H4 (cell line): ENCODE data around the gene CDC42EP5. TPM values are rescaled to one million over a fixed set of nuclear protein-coding genes. Genes with fewer than 3 reads are reported as not detected.
A peak's percentile ranks its signal among the peaks of the same experiment; 100 is the strongest.
"Not testable (repeated sequence)": the region's sequence is repeated elsewhere in the genome, so short reads cannot be mapped to it uniquely, and the experiment has no call there.

ENCODE experiments used
- DNase-seq: peaks from one replicate; pipeline ENCODE4 v3.0.0-alpha.2; 2015; ENCODE audit warnings: low spot score
- total RNA-seq: library from RNA; depleted of rRNA; stranded (reverse); fragments of >200 nt; shearing (Covaris generic); gene quantifications from 2 replicates; pipeline ENCODE4 v1.2.3, GENCODE V29; 2014

The CDC42EP5 gene
- total RNA-seq, 1 experiment from 2014 or later = 7.0 TPM

- DNase-seq = no peak
These were observed 16.7 kb upstream of the CDC42EP5 start for GRCh38 chr19:54489766-54490165.

- DNase-seq = no peak
These were observed 16.2 kb upstream of the CDC42EP5 start for GRCh38 chr19:54489341-54489740.

GRCh38 chr19:54485851-54486250 is 12.8 kb upstream of the CDC42EP5 start:
- DNase-seq = no peak

- no peak for DNase-seq
These were observed 11.4 kb upstream of the CDC42EP5 start for GRCh38 chr19:54484451-54484850.

DNA sequence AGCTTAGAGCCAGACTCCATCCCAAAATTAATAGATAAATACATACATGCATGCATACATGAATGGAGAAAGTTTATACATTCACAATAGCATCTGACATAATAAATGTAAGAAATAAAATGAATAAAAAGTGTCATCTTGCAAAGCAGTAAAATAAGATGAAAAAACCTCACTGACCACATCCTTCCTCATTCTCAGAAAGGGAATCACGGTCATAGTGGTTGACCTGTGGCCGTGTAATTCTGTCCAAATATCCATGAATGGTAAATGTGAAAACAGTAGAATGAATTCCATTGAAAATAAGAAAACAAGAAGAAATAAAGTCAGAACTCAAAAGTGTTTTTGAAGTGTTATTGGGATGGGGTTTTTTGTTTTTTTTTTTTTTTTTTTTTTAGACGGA is 9.8 kb upstream of the CDC42EP5 start:
- no peak for DNase-seq

DNA sequence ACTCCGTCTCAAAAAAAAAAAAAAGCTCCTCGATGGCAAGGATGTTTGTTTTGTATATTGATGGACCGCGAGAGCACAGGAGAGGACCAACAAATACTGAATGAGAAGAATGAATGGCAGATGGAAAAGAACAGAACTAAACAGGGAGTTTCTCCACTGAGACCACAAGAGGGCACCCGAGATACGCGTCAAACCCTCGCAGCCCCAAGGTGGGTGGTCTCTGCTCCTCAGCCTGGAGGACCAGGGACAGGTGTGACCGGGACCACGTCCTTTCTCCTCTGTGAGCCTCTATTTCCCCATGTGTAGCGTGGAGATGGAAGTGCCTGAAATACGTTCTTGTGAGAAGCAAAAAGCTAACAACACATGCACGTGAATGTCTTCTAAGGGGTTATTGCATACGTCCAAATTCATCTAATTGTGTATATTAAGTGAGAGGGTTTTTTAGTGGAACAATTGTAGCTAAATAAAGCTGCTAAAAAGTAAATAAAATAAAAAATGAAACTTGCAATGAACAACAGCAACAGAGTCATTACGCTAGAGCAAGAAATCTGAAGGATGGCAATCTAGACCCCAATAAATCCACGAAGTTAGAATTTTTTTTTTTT is 8.3 kb upstream of the CDC42EP5 start:
- DNase-seq = peak; percentile 77

DNA sequence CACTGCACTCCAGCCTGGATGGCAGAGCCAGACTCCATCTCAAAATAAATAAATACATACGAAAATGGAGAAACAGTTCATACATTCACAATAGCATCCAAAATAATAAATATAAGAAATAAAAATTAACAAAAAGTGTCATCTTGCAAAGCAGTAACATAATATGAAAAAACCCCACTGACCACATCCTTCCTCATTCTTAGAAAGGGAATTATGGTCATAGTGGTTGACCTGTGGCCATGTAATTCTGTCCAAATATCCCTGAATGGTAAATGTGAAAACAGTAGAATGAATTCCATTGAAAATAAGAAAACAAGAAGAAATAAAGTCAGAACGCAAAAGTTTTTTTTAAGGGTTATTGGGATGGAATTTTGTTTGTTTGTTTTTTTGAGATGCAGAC is 7.0 kb upstream of the CDC42EP5 start:
- DNase-seq = no peak

DNA sequence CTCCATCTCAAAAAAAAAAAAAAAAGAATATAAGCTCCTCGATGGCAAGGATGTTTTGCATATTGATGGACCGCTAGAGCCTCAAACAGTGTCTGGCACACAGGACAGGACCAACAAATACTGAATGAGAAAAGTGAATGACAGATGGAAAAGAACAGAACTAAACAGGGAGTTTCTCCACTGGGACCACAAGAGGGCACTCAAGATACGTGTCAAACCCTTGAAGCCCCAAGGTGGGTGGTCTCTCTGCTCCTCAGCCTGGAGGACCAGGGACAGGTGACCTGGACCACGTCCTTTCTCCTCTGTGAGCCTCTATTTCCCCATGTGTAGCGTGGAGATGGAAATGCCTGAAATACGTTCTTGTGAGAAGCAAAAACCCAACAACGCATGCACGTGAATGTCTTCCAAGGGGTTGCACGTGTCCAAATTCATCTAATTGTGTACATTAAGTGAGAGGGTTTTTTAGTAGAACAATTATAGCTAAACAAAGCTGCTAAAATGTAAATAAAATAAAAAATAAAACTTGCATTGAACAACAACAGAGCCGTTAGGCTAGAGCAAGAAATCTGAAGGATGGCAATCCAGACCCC is 5.7 kb upstream of the CDC42EP5 start:
- DNase-seq = peak; percentile 73

DNA sequence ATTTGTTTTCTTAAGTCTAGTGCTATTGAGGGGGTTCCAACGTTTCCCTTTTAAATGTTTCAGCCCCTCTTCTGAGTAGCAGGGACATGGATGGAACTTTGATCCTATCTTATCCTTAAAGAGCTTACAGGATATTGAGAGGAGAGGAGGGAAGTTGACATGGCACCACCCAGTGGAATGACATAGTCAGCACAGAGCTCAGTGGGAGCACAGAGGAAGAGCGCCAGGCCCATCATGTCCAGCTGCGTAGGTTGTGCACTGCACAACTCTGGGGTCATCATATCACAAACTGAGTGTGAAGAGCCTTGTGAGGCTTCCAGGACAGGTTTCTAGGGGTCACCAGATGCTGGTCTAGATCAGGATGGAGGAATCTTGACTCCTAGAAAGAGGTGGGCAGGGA is 4.6 kb upstream of the CDC42EP5 start:
- no peak for DNase-seq

DNA sequence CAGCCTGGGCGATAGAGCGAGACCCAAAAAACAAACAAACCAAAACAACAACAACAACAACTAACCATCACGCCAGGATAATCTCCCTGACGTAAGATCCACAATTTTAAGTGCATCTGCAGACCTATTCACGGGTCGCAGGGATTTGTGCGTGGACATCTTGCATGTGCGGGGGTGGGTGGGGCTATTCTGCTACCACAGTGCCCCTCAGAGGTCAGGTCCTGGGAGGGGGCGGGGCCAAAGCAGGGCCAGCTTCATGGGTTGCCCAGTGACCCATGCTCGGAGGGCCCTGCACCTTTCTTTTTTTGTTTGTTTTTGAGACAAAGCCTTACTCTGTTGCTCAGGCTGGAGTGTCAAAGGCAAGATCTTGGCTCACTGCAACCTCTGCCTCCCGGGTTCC is 2.6 kb upstream of the CDC42EP5 start:
- DNase-seq = no peak

DNA sequence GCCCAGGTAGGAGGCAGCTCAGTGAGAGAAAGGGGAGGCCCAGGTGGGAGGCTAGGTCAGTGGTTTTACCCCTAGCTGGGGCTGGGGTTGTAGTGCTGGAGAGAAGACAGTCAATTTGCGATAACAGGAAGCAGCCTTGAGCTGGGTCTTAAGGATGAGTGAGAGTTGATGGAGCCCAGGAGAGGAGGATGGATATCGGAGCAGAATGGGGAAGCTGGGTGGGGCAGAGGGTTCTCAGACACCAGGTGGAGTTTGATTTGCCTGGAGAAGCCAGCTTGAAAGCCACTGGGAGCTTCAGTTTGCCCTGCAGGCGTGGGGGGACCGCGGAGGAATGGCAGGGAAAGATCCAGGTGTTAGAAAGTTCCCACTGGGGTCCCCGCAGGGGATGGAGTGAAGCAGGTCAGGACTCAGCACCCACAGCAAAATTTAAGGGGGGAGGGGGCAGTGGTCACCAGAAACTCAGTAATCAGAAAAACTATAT is 836 bp upstream of the CDC42EP5 start:
- DNase-seq = no peak

DNA sequence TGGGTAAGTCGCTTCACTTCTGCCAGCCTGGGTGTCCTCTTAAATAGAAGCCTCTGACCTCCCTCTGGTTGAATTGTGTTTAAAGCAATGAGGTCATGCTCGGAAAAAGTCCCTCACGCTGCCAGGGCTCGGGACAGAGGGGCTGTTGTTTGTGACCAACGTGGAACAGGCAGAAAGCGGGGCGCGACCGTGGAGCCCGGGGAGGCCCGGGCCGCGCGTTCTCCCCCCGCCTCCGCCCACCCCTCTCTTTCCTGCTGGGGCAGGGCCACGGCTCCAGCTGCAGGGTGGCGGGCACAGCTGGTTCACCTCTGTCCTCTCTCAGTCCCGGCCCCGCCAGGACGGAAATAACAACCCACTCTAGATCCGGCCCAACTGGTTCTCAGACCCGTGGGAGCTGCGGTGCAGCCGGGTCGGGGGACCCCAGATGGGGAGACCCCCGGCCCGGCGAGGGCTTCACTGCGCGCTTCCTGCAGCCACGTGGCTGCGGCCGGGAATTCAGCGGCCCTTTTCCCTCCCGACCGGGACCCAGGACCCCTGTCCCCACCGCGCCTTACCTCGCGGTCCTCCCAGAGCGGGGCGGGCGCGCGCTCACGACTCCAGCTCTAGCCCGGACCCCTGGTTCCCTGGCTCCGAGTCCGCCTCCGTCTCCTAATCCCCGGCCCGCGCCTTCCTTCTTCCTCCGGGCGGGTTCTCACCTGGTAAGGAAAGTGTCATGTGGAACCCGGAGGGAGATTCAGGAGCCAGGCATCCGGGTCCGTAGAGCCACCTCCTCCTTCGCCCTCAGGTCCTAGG is 1.9 kb downstream of the CDC42EP5 start:
- no peak for DNase-seq

GRCh38 chr19:54470276-54470887 is 2.7 kb downstream of the CDC42EP5 start:
- DNase-seq = no peak

- DNase-seq = peak; percentile 22
These were observed 3.6 kb downstream of the CDC42EP5 start for GRCh38 chr19:54469496-54469934.

- not testable (repeated sequence) for DNase-seq
These were observed 7.0 kb downstream of the CDC42EP5 start for GRCh38 chr19:54466110-54466480.

DNA sequence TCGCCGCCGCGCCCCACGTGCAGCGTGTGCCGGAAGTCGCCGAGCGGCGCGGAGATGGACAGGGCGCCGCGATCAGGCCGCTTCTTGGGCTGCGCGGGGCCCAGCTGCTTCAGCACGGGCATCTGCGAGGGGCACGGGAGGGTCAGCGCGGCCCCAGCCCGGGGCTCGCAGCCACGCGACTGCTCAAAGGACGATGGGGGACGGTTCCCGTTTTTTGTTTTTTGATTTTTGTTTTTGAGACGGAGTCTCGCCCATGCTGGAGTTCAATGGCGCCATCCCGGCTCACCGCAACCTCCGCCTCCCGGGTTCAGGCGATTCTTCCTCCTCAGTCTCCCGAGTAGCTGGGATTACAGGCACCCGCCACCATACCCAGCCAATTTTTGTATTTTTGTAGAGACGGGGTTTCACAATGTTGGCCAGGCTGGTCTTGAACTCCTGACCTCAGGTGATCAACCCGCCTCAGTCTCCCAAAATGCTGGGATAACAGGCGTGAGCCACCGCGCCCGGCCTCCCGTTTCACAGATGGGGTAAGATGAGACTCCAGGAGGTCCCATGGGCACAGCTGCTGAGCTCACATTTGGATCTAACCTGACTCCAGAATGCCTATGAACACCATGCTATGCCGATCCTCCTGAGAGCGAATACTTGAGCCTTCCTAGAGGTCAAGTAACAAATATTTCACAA is 7.5 kb downstream of the CDC42EP5 start:
- peak; percentile 17 for DNase-seq

GRCh38 chr19:54464630-54465425 is 8.3 kb downstream of the CDC42EP5 start:
- DNase-seq = peak; percentile 94

DNA sequence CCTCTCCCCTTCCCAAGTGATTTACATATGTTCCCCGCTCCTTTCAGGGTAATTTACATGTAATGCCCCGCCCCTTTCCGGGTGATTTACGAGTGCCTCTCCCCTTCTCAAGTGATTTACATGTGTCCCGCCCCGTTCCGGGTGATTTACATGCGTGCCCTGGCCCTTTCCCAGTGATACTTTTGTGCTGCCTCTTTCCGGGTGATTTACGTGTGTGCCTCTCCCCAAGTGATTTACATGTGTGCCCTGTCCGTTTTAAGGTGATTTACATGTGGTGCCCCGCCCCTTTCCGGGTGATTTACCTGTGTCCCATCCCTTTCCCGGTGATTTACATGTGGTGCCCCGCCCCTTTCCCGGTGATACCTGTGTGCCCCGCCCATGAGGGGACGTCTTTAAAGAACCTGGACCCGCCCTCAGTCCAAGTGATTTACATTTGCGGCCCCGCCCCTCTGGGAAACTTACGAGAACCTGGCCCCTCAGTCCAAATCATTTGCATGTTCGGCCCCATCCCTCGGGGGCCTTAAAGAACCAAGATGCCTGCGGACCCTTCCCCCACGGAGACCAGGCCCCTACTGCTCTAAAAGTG is 9.0 kb downstream of the CDC42EP5 start:
- peak; percentile 94 for DNase-seq

- DNase-seq = peak; percentile 97
These were observed 9.5 kb downstream of the CDC42EP5 start, which contains the start of gene LENG9 for GRCh38 chr19:54463531-54464043. Gene LENG9, minus strand, starts transcription at chr19:54463778. Its CDS starts 252 bp downstream, at chr19:54463526.
